HepG2 (cell line): Measurements from ENCODE around the gene RPTOR. TPM values are rescaled to one million over a fixed set of nuclear protein-coding genes. Genes with fewer than 3 reads are reported as not detected.
A peak's percentile ranks its signal among the peaks of the same experiment; 100 is the strongest.

Source experiments
- CBX5 ChIP-seq: sonication (generic); formaldehyde crosslinking; IDR thresholded peaks from 2 replicates; pipeline ENCODE4 v1.4.0; 2020; ENCODE audit warnings: missing genetic modification reagents, borderline replicate concordance
- DMAP1 ChIP-seq: IDR thresholded peaks from 2 replicates; pipeline ENCODE4 v1.6.1; 2016
- EHMT2 ChIP-seq: fragments of 200-600 bp; sonication (generic); IDR thresholded peaks from 2 replicates; pipeline ENCODE4 v1.7.0; 2017; ENCODE audit warnings: antibody characterized with exemption, low read depth, low read length, borderline replicate concordance
- HBP1 ChIP-seq: IDR thresholded peaks from 2 replicates; pipeline ENCODE4 v1.6.1; 2016; ENCODE audit warnings: low read depth, control low read depth
- HOXA9 ChIP-seq: sonication (generic); formaldehyde crosslinking; IDR thresholded peaks from 2 replicates; pipeline ENCODE4 v1.8.1; 2022; ENCODE audit warnings: missing genetic modification reagents, mild to moderate bottlenecking, moderate library complexity, borderline replicate concordance
- MTA3 ChIP-seq: sonication (generic); formaldehyde crosslinking; IDR thresholded peaks from 2 replicates; pipeline ENCODE4 v1.4.0; 2020; ENCODE audit warnings: missing genetic modification reagents
- NBN ChIP-seq: fragments of 450-650 bp; conservative IDR thresholded peaks from 2 replicates; pipeline ENCODE4 v1.6.1; 2017
- PCBP1 ChIP-seq: fragments of 200-400 bp; formaldehyde crosslinking; IDR thresholded peaks from 2 replicates; pipeline ENCODE4 v1.6.1; 2017; ENCODE audit warnings: mild to moderate bottlenecking, low read depth, low read length, borderline replicate concordance
- SP5 ChIP-seq: IDR thresholded peaks from 2 replicates; pipeline ENCODE4 v1.6.1; 2016; ENCODE audit warnings: low read depth, borderline replicate concordance
- ZFY ChIP-seq: sonication (generic); formaldehyde crosslinking; IDR thresholded peaks from 2 replicates; pipeline ENCODE4 v1.4.0; 2020; ENCODE audit warnings: missing genetic modification reagents
- ZNF513 ChIP-seq: sonication (generic); formaldehyde crosslinking; conservative IDR thresholded peaks from 2 replicates; pipeline ENCODE4 v1.5.0; 2020; ENCODE audit warnings: missing genetic modification reagents
- ZNF549 ChIP-seq: sonication (generic); formaldehyde crosslinking; IDR thresholded peaks from 2 replicates; pipeline ENCODE4 v1.5.0; 2020; ENCODE audit warnings: missing genetic modification reagents
- polyA plus RNA-seq, 8 experiments: library from polyadenylated mRNA; depleted of rRNA in 3 of 8; stranded (reverse) in 7 of 8; unstranded in 1 of 8; fragments of >200 nt; fragmentation: Illumina TruSeq in 4 of 8; extraction: Trizol in 4 of 8; gene quantifications; 2 replicates each; pipeline versions ENCODE4 v1.2.1 to v1.2.3, GENCODE V29; 2011 to 2016; ENCODE audit warnings: low read depth in 4 of 8, missing spikeins in 1 of 8, mixed read lengths in 1 of 8; ENCODE audit not compliant: insufficient read depth in 1 of 8
- total RNA-seq, 5 experiments: library from RNA; depleted of rRNA; stranded (reverse); fragments of >200 nt; fragmentation: Illumina TruSeq; extraction: Trizol; gene quantifications; 2 replicates each; pipeline ENCODE4 v1.2.3, GENCODE V29; 2016; ENCODE audit warnings: low read depth in 1 of 5
- TF ChIP-seq, protein P1 (sequence below), 2 experiments: sonication (generic) in 1 of 2; formaldehyde crosslinking in 1 of 2; IDR thresholded peaks; 2 replicates each; pipeline versions ENCODE4 v1.6.1 to v1.9.0; 2014 to 2022; ENCODE audit warnings: antibody characterized with exemption in 1 of 2, borderline replicate concordance in 1 of 2, inconsistent platforms in 1 of 2, low read depth in 1 of 2, missing genetic modification reagents in 1 of 2
- TF ChIP-seq, protein P2 (sequence below): sonication (generic); formaldehyde crosslinking; IDR thresholded peaks from 2 replicates; pipeline ENCODE4 v1.8.1; 2023; ENCODE audit warnings: missing genetic modification reagents, inconsistent platforms, borderline replicate concordance
- TF ChIP-seq, protein P3 (sequence below): sonication (generic); formaldehyde crosslinking; IDR thresholded peaks from 2 replicates; pipeline ENCODE4 v1.9.0; 2022; ENCODE audit warnings: missing genetic modification reagents, mild to moderate bottlenecking, borderline replicate concordance

RPTOR gene
- total and polyA plus RNA-seq, 2 of the 13 experiments (the other 11 are each of a cell fraction or from before 2014, with no cell fraction given), result 6.6 to 25.3 TPM

GRCh38 chr17:80667462-80668277 is 123.0 kb downstream of the RPTOR start (continued):
- TF ChIP-seq, protein P1, sequence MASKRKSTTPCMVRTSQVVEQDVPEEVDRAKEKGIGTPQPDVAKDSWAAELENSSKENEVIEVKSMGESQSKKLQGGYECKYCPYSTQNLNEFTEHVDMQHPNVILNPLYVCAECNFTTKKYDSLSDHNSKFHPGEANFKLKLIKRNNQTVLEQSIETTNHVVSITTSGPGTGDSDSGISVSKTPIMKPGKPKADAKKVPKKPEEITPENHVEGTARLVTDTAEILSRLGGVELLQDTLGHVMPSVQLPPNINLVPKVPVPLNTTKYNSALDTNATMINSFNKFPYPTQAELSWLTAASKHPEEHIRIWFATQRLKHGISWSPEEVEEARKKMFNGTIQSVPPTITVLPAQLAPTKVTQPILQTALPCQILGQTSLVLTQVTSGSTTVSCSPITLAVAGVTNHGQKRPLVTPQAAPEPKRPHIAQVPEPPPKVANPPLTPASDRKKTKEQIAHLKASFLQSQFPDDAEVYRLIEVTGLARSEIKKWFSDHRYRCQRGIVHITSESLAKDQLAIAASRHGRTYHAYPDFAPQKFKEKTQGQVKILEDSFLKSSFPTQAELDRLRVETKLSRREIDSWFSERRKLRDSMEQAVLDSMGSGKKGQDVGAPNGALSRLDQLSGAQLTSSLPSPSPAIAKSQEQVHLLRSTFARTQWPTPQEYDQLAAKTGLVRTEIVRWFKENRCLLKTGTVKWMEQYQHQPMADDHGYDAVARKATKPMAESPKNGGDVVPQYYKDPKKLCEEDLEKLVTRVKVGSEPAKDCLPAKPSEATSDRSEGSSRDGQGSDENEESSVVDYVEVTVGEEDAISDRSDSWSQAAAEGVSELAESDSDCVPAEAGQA (IDR thresholded peaks at IDR 0.05; ENCODE audit: low read depth), result no peak
- TF ChIP-seq, protein P1 (CRISPR knock-in tag; IDR thresholded peaks at IDR 0.05; ENCODE audit: borderline replicate concordance), result no peak
- TF ChIP-seq ZNF549 (CRISPR knock-in tag) (no peak), NBN (no peak), PCBP1 (no peak), EHMT2 (peak; percentile 44; the same call in 1 of the 2 replicates), HOXA9 (CRISPR knock-in tag) (no peak), ZNF513 (CRISPR knock-in tag) (no peak), ZFY (no peak), MTA3 (CRISPR knock-in tag) (no peak), DMAP1 (CRISPR knock-in tag) (no peak; the same call in 1 of the 2 replicates), HBP1 (CRISPR knock-in tag) (no peak), CBX5 (no peak), SP5 (no peak)
- TF ChIP-seq, protein P2, sequence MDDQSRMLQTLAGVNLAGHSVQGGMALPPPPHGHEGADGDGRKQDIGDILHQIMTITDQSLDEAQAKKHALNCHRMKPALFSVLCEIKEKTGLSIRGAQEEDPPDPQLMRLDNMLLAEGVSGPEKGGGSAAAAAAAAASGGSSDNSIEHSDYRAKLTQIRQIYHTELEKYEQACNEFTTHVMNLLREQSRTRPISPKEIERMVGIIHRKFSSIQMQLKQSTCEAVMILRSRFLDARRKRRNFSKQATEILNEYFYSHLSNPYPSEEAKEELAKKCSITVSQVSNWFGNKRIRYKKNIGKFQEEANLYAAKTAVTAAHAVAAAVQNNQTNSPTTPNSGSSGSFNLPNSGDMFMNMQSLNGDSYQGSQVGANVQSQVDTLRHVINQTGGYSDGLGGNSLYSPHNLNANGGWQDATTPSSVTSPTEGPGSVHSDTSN (CRISPR knock-in tag), result no peak
- TF ChIP-seq, protein P3, sequence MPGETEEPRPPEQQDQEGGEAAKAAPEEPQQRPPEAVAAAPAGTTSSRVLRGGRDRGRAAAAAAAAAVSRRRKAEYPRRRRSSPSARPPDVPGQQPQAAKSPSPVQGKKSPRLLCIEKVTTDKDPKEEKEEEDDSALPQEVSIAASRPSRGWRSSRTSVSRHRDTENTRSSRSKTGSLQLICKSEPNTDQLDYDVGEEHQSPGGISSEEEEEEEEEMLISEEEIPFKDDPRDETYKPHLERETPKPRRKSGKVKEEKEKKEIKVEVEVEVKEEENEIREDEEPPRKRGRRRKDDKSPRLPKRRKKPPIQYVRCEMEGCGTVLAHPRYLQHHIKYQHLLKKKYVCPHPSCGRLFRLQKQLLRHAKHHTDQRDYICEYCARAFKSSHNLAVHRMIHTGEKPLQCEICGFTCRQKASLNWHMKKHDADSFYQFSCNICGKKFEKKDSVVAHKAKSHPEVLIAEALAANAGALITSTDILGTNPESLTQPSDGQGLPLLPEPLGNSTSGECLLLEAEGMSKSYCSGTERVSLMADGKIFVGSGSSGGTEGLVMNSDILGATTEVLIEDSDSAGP, result no peak
